PFSK-1 (cell line): ENCODE results near the gene PPP1R7.

ENCODE experiments used
- FOXP2 ChIP-seq: optimal IDR thresholded peaks from 2 replicates; pipeline ENCODE3; 2011; ENCODE audit warnings: borderline replicate concordance, control low read depth, inconsistent platforms; ENCODE audit not compliant: insufficient read depth; ENCODE audit errors: extremely low read length, extremely low read depth
- POLR2AphosphoS5 ChIP-seq: IDR thresholded peaks from 2 replicates; pipeline ENCODE4 v1.6.1; 2012; ENCODE audit warnings: low read depth, mild to moderate bottlenecking, control low read depth, low read length, moderate library complexity
- REST ChIP-seq, 2 experiments: IDR thresholded peaks; 2 replicates each; pipeline versions ENCODE4 v1.6.1 to v1.8.0; 2011 to 2012; ENCODE audit warnings: low read depth in 2 of 2, low read length in 2 of 2, control low read depth in 1 of 2, inconsistent platforms in 1 of 2, mild to moderate bottlenecking in 1 of 2, moderate library complexity in 1 of 2; ENCODE audit not compliant: insufficient read depth in 1 of 2
- SIN3A ChIP-seq: IDR thresholded peaks from 2 replicates; pipeline ENCODE4 v1.6.1; 2012; ENCODE audit warnings: mild to moderate bottlenecking, low read length, moderate library complexity, borderline replicate concordance; ENCODE audit not compliant: insufficient read depth
- TAF1 ChIP-seq: IDR thresholded peaks from 2 replicates; pipeline ENCODE4 v1.6.1; 2012; ENCODE audit warnings: low read length, control low read depth, borderline replicate concordance; ENCODE audit not compliant: insufficient read depth

- no peak for TF ChIP-seq TAF1
- no peak for TF ChIP-seq REST (IDR thresholded peaks at IDR 0.05; ENCODE audit: insufficient read depth in 1 of 2, low read depth in 2 of 2, low read length in 2 of 2)
- TF ChIP-seq POLR2AphosphoS5 = no peak
- no peak for TF ChIP-seq SIN3A
- no peak for TF ChIP-seq FOXP2
Measured at GRCh38 chr2:241232736-241233575, 82.7 kb downstream of the PPP1R7 start.
